GM23338 (cell line): ENCODE measurements around the gene GOLM1. TPM values are rescaled to one million over a fixed set of nuclear protein-coding genes. Genes with fewer than 3 reads are reported as not detected.

ENCODE experiments used
- ATAC-seq: fragments of 200-7000 bp; cut with Tn5 transposase; 3 replicates; pipeline ENCODE4 v1.9.1; 2020
- DNase-seq: peaks from one replicate; pipeline ENCODE4 v3.0.0-alpha.2; 2015; ENCODE audit warnings: low spot score
- H2AFZ ChIP-seq: fragments of 200-600 bp; sonication (generic); 2 replicates; pipeline ENCODE4 v1.8.0; 2016; ENCODE audit warnings: antibody characterized with exemption, mild to moderate bottlenecking, moderate library complexity
- H3F3A ChIP-seq: fragments of 200-600 bp; sonication (generic); replicated peaks from 2 replicates; pipeline ENCODE4 v1.8.0; 2017; ENCODE audit warnings: antibody characterized with exemption, mixed run types, low read depth
- H3K27ac ChIP-seq: fragments of 200-600 bp; sonication (generic); 2 replicates; pipeline ENCODE4 v1.6.1; 2016; ENCODE audit warnings: low read depth
- H3K27me3 ChIP-seq: fragments of 200-600 bp; sonication (generic); 2 replicates; pipeline ENCODE4 v1.8.0; 2016; ENCODE audit warnings: mild to moderate bottlenecking, mixed run types, moderate library complexity; ENCODE audit not compliant: insufficient read depth
- H3K36me3 ChIP-seq: fragments of 200-600 bp; sonication (generic); 2 replicates; pipeline ENCODE4 v1.8.0; 2016; ENCODE audit warnings: mild to moderate bottlenecking; ENCODE audit not compliant: insufficient read depth
- H3K4me1 ChIP-seq: fragments of 200-600 bp; sonication (generic); 2 replicates; pipeline ENCODE4 v1.8.0; 2016; ENCODE audit warnings: mild to moderate bottlenecking, moderate library complexity; ENCODE audit not compliant: insufficient read depth
- H3K4me2 ChIP-seq: fragments of 200-600 bp; sonication (generic); 2 replicates; pipeline ENCODE4 v1.7.1; 2017; ENCODE audit warnings: mixed run types
- H3K4me3 ChIP-seq: fragments of 200-600 bp; sonication (generic); 2 replicates; pipeline ENCODE4 v1.6.1; 2016; ENCODE audit warnings: mixed run types
- H3K79me2 ChIP-seq: fragments of 200-600 bp; sonication (generic); replicated peaks from 2 replicates; pipeline ENCODE4 v1.8.0; 2017; ENCODE audit warnings: mild to moderate bottlenecking; ENCODE audit not compliant: insufficient read depth
- H3K9me2 ChIP-seq: fragments of 200-600 bp; sonication (generic); 2 replicates; pipeline ENCODE4 v1.8.0; 2017; ENCODE audit not compliant: insufficient read depth
- H4K20me1 ChIP-seq: fragments of 200-600 bp; sonication (generic); replicated peaks from 2 replicates; pipeline ENCODE4 v1.8.0; 2017; ENCODE audit warnings: mild to moderate bottlenecking; ENCODE audit not compliant: insufficient read depth
- H3K27ac Mint-ChIP-seq: 2 replicates; pipeline ENCODE4 v1.8.0; 2020; ENCODE audit warnings: inconsistent platforms, mild to moderate bottlenecking, moderate library complexity, mixed read lengths
- H3K27me3 Mint-ChIP-seq: 3 replicates; pipeline ENCODE4 v1.8.0; 2022; ENCODE audit warnings: low read depth, mild to moderate bottlenecking, moderate library complexity, mixed read lengths, inconsistent platforms; ENCODE audit not compliant: insufficient read depth, poor library complexity
- H3K36me3 Mint-ChIP-seq: 3 replicates; pipeline ENCODE4 v1.8.0; 2021; ENCODE audit warnings: low read depth, mild to moderate bottlenecking, inconsistent platforms, moderate library complexity, mixed read lengths
- H3K4me1 Mint-ChIP-seq: 3 replicates; pipeline ENCODE4 v1.8.0; 2020; ENCODE audit warnings: mild to moderate bottlenecking, inconsistent platforms, mixed read lengths
- H3K4me3 Mint-ChIP-seq: 3 replicates; pipeline ENCODE4 v1.8.0; 2021; ENCODE audit warnings: moderate library complexity, mild to moderate bottlenecking, inconsistent platforms, mixed read lengths
- H3K9me3 Mint-ChIP-seq: 3 replicates; pipeline ENCODE4 v1.8.0; 2020; ENCODE audit warnings: moderate library complexity, mild to moderate bottlenecking, inconsistent platforms, mixed read lengths
- CREB1 ChIP-seq: fragments of 250-450 bp; sonication (Bioruptor Pico); IDR thresholded peaks from 2 replicates; pipeline ENCODE4 v1.5.0; 2020; ENCODE audit warnings: low read depth, mild to moderate bottlenecking, moderate library complexity
- EZH2 ChIP-seq: fragments of 200-600 bp; sonication (generic); IDR thresholded peaks from one replicate; pipeline ENCODE4 v1.8.0; 2017; ENCODE audit warnings: antibody characterized with exemption, mild to moderate bottlenecking, low read depth; ENCODE audit not compliant: unreplicated experiment
- EZH2phosphoT487 ChIP-seq: fragments of 200-600 bp; sonication (generic); IDR thresholded peaks from one replicate; pipeline ENCODE4 v1.8.1; 2018; ENCODE audit warnings: antibody characterized with exemption; ENCODE audit not compliant: unreplicated experiment
- NANOG ChIP-seq: IDR thresholded peaks from 2 replicates; pipeline ENCODE4 v1.6.1; 2016; ENCODE audit warnings: antibody characterized with exemption, borderline replicate concordance
- POLR2AphosphoS5 ChIP-seq: IDR thresholded peaks from 2 replicates; pipeline ENCODE4 v1.6.1; 2016; ENCODE audit warnings: antibody characterized with exemption, low read depth
- ZNF114 ChIP-seq: fragments of 250-450 bp; sonication (Bioruptor Pico); IDR thresholded peaks from 2 replicates; pipeline ENCODE4 v1.5.0; 2020; ENCODE audit warnings: mild to moderate bottlenecking, moderate library complexity
- ZNF331 ChIP-seq: fragments of 250-450 bp; sonication (Bioruptor Pico); IDR thresholded peaks from 2 replicates; pipeline ENCODE4 v1.5.0; 2020; ENCODE audit warnings: low read depth, mild to moderate bottlenecking, moderate library complexity
- polyA plus RNA-seq: library from polyadenylated mRNA; unstranded; fragments of >200 nt; fragmentation: Nextera tagmentation; extraction: Ambion mirVana; gene quantifications from 2 replicates; pipeline ENCODE4 v1.2.1, GENCODE V29; 2016
- total RNA-seq: library from RNA; depleted of rRNA; stranded (reverse); fragments of >200 nt; shearing (Covaris generic); gene quantifications from 2 replicates; pipeline ENCODE4 v1.2.3, GENCODE V29; 2014
- TF ChIP-seq, protein P1 (sequence below): IDR thresholded peaks from one replicate; pipeline ENCODE4 v1.6.1; 2018; ENCODE audit warnings: antibody characterized with exemption; ENCODE audit not compliant: unreplicated experiment
- TF ChIP-seq, protein P2 (sequence below): fragments of 250-450 bp; sonication (Bioruptor Pico); IDR thresholded peaks from 2 replicates; pipeline ENCODE4 v1.5.0; 2020; ENCODE audit warnings: mild to moderate bottlenecking, moderate library complexity

The GOLM1 gene
- total and polyA plus RNA-seq, 2 experiments from 2014 or later: 58.3 to 92.4 TPM

DNA sequence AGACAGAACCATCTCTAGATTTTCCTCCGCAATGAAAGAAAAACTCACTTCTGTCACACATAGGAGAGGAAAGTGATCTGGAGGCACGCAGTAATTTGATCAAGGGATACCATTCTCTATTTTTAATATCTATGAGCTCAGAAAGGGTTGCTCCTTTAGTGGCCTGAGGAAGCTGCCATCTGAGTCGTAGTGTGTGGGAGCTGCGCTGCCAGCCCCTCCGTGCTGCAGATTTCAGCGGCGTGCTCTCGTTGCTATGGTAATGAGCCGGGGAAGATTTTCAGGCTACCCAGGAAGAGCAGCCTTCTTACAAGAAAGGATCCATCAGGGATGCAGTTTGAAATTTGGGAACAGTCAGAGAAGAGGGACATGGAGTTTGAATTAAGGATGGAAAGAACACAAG, 17.1 kb upstream of the GOLM1 start (continued):
- TF ChIP-seq, protein P1, sequence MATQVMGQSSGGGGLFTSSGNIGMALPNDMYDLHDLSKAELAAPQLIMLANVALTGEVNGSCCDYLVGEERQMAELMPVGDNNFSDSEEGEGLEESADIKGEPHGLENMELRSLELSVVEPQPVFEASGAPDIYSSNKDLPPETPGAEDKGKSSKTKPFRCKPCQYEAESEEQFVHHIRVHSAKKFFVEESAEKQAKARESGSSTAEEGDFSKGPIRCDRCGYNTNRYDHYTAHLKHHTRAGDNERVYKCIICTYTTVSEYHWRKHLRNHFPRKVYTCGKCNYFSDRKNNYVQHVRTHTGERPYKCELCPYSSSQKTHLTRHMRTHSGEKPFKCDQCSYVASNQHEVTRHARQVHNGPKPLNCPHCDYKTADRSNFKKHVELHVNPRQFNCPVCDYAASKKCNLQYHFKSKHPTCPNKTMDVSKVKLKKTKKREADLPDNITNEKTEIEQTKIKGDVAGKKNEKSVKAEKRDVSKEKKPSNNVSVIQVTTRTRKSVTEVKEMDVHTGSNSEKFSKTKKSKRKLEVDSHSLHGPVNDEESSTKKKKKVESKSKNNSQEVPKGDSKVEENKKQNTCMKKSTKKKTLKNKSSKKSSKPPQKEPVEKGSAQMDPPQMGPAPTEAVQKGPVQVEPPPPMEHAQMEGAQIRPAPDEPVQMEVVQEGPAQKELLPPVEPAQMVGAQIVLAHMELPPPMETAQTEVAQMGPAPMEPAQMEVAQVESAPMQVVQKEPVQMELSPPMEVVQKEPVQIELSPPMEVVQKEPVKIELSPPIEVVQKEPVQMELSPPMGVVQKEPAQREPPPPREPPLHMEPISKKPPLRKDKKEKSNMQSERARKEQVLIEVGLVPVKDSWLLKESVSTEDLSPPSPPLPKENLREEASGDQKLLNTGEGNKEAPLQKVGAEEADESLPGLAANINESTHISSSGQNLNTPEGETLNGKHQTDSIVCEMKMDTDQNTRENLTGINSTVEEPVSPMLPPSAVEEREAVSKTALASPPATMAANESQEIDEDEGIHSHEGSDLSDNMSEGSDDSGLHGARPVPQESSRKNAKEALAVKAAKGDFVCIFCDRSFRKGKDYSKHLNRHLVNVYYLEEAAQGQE: no peak
- TF ChIP-seq CREB1 (CRISPR knock-in tag): no peak
- no peak for TF ChIP-seq ZNF114 (CRISPR knock-in tag)
- TF ChIP-seq NANOG: no peak

DNA sequence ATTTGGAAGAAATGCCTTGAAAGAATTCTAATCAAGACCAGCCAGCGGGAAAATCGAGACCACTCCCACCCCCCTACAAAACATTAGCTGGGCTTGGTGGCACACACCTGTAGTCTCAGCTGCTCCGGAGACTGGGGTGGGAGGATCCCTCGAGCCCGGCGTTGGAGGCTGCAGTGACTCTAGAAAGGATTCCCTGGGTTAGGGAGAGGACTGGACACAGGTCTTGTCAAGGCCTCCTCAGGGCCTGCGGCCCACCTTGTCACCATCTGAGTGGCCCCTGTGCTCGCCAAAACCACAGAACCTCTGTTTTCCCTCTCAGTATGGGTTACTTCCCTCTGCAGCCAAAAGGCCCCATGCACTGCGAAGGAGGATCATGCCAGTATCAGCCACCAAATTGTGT, 16.5 kb upstream of the GOLM1 start:
- H3K36me3 Mint-ChIP-seq: no peaks in the 10 kb centered on the region
- no peak overlapping the region for H2AFZ ChIP-seq
- no peak overlapping the region for H3K27ac Mint-ChIP-seq
- DNase-seq (no peak), ATAC-seq (no peak)
- TF ChIP-seq, protein P2, sequence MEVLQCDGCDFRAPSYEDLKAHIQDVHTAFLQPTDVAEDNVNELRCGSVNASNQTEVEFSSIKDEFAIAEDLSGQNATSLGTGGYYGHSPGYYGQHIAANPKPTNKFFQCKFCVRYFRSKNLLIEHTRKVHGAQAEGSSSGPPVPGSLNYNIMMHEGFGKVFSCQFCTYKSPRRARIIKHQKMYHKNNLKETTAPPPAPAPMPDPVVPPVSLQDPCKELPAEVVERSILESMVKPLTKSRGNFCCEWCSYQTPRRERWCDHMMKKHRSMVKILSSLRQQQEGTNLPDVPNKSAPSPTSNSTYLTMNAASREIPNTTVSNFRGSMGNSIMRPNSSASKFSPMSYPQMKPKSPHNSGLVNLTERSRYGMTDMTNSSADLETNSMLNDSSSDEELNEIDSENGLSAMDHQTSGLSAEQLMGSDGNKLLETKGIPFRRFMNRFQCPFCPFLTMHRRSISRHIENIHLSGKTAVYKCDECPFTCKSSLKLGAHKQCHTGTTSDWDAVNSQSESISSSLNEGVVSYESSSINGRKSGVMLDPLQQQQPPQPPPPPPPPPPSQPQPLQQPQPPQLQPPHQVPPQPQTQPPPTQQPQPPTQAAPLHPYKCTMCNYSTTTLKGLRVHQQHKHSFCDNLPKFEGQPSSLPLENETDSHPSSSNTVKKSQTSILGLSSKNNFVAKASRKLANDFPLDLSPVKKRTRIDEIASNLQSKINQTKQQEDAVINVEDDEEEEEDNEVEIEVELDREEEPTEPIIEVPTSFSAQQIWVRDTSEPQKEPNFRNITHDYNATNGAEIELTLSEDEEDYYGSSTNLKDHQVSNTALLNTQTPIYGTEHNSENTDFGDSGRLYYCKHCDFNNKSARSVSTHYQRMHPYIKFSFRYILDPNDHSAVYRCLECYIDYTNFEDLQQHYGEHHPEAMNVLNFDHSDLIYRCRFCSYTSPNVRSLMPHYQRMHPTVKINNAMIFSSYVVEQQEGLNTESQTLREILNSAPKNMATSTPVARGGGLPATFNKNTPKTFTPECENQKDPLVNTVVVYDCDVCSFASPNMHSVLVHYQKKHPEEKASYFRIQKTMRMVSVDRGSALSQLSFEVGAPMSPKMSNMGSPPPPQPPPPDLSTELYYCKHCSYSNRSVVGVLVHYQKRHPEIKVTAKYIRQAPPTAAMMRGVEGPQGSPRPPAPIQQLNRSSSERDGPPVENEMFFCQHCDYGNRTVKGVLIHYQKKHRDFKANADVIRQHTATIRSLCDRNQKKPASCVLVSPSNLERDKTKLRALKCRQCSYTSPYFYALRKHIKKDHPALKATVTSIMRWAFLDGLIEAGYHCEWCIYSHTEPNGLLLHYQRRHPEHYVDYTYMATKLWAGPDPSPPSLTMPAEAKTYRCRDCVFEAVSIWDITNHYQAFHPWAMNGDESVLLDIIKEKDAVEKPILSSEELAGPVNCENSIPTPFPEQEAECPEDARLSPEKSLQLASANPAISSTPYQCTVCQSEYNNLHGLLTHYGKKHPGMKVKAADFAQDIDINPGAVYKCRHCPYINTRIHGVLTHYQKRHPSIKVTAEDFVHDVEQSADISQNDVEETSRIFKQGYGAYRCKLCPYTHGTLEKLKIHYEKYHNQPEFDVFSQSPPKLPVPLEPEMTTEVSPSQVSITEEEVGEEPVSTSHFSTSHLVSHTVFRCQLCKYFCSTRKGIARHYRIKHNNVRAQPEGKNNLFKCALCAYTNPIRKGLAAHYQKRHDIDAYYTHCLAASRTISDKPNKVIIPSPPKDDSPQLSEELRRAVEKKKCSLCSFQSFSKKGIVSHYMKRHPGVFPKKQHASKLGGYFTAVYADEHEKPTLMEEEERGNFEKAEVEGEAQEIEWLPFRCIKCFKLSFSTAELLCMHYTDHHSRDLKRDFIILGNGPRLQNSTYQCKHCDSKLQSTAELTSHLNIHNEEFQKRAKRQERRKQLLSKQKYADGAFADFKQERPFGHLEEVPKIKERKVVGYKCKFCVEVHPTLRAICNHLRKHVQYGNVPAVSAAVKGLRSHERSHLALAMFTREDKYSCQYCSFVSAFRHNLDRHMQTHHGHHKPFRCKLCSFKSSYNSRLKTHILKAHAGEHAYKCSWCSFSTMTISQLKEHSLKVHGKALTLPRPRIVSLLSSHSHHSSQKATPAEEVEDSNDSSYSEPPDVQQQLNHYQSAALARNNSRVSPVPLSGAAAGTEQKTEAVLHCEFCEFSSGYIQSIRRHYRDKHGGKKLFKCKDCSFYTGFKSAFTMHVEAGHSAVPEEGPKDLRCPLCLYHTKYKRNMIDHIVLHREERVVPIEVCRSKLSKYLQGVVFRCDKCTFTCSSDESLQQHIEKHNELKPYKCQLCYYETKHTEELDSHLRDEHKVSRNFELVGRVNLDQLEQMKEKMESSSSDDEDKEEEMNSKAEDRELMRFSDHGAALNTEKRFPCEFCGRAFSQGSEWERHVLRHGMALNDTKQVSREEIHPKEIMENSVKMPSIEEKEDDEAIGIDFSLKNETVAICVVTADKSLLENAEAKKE: no peak
- TF ChIP-seq POLR2AphosphoS5 (no peak), EZH2 (no peak), EZH2phosphoT487 (no peak), ZNF331 (no peak)
- H3K27me3 Mint-ChIP-seq: peaks cover 2% of the 10 kb centered on the region
- no peaks in the 10 kb centered on the region for H3K4me1 Mint-ChIP-seq
- no peak overlapping the region for H3K4me2 ChIP-seq
- no peaks in the 10 kb centered on the region for H3K9me2 ChIP-seq
- H3K9me3 Mint-ChIP-seq: peaks cover 2% of the 10 kb centered on the region; the same call in 1 of the 3 replicates
- peaks cover 16% of the 10 kb centered on the region; the same call in 1 of the 2 replicates for H3K27me3 ChIP-seq
- no peaks in the 10 kb centered on the region for H3F3A ChIP-seq
- H3K4me3 Mint-ChIP-seq: no peak overlapping the region
- H4K20me1 ChIP-seq: no peaks in the 10 kb centered on the region
- H3K4me3 ChIP-seq: no peak overlapping the region
- no peaks in the 10 kb centered on the region for H3K36me3 ChIP-seq
- H3K79me2 ChIP-seq: no peaks in the 10 kb centered on the region
- H3K4me1 ChIP-seq: no peaks in the 10 kb centered on the region
- no peak overlapping the region for H3K27ac ChIP-seq
